Measurements from ENCODE around the gene PMPCA. TPM values are rescaled to one million over a fixed set of nuclear protein-coding genes. Genes with fewer than 3 reads are reported as not detected.

Gene PMPCA
- total and polyA plus RNA-seq, 2 experiments from 2014 or later: 61.3 to 88.2 TPM

DNA sequence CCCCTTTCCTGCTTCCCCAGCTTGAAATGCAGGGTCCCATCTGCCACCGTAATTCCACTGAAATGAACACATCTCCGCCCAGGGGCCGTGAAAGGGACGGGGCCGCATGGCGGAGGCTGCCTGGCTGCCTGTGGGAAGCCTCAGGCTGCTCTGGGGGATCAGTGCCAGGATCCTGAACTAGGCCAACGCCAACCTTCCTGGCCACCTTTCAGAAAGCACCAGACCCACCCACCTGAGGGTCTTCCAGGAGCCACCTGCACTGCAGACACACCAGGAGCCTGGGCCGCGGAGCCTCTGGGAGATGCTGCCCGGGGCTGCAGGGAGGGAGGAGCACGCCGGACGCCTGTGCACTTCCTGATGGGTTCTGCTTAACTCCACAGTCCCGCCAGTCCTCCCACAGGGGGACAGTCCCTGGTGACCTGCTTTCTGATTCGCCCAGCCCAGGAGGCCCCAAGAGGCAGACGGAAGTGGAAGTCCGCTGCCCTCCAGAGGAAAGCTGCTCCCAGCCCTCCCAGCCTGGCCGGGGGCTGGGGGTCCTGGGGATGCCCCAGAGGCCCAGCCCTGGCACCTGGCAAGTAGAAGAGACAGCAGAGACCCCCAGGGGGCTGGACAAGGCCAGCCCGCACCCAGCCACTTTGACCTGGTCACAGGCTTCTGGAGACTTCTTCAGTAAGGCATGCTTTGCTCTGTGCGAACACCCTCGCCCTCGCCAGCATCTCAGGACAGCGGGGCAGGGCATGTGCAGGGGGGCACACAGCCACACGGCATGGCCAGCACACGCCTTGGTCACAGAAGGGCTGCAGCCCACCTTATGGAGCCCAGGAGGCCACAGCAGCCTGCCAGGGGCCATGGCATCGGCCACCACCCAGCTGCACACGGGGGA lies 36.9 kb upstream of the PMPCA start, which contains the start of gene CARD9 (continued):
- TF ChIP-seq ZNF462 (CRISPR knock-in tag; IDR thresholded peaks at IDR 0.05): no peak
- no peak for TF ChIP-seq STAT1 (IDR thresholded peaks at IDR 0.05; ENCODE audit: unreplicated experiment)
- no peak for TF ChIP-seq NANOG (IDR thresholded peaks at IDR 0.05; ENCODE audit: borderline replicate concordance)
- no peak for TF ChIP-seq CREB1 (CRISPR knock-in tag; IDR thresholded peaks at IDR 0.05; ENCODE audit: low read depth)
- no peak for TF ChIP-seq CTCF (conservative IDR thresholded peaks at IDR 0.05; ENCODE audit: low read depth in 2 of 2)
- no peak for TF ChIP-seq EZH2 (IDR thresholded peaks at IDR 0.05; ENCODE audit: low read depth, unreplicated experiment)
- TF ChIP-seq, protein P1, sequence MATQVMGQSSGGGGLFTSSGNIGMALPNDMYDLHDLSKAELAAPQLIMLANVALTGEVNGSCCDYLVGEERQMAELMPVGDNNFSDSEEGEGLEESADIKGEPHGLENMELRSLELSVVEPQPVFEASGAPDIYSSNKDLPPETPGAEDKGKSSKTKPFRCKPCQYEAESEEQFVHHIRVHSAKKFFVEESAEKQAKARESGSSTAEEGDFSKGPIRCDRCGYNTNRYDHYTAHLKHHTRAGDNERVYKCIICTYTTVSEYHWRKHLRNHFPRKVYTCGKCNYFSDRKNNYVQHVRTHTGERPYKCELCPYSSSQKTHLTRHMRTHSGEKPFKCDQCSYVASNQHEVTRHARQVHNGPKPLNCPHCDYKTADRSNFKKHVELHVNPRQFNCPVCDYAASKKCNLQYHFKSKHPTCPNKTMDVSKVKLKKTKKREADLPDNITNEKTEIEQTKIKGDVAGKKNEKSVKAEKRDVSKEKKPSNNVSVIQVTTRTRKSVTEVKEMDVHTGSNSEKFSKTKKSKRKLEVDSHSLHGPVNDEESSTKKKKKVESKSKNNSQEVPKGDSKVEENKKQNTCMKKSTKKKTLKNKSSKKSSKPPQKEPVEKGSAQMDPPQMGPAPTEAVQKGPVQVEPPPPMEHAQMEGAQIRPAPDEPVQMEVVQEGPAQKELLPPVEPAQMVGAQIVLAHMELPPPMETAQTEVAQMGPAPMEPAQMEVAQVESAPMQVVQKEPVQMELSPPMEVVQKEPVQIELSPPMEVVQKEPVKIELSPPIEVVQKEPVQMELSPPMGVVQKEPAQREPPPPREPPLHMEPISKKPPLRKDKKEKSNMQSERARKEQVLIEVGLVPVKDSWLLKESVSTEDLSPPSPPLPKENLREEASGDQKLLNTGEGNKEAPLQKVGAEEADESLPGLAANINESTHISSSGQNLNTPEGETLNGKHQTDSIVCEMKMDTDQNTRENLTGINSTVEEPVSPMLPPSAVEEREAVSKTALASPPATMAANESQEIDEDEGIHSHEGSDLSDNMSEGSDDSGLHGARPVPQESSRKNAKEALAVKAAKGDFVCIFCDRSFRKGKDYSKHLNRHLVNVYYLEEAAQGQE (IDR thresholded peaks at IDR 0.05; ENCODE audit: unreplicated experiment): no peak
- no peak for TF ChIP-seq JUNB (IDR thresholded peaks at IDR 0.05; ENCODE audit: unreplicated experiment)
- no peak for TF ChIP-seq ZNF331 (CRISPR knock-in tag; IDR thresholded peaks at IDR 0.05; ENCODE audit: low read depth)
- no peak for TF ChIP-seq EZH2phosphoT487 (IDR thresholded peaks at IDR 0.05; ENCODE audit: unreplicated experiment)
- TF ChIP-seq, protein P2, sequence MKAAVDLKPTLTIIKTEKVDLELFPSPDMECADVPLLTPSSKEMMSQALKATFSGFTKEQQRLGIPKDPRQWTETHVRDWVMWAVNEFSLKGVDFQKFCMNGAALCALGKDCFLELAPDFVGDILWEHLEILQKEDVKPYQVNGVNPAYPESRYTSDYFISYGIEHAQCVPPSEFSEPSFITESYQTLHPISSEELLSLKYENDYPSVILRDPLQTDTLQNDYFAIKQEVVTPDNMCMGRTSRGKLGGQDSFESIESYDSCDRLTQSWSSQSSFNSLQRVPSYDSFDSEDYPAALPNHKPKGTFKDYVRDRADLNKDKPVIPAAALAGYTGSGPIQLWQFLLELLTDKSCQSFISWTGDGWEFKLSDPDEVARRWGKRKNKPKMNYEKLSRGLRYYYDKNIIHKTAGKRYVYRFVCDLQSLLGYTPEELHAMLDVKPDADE (IDR thresholded peaks at IDR 0.05): no peak
- no peak for TF ChIP-seq ZNF114 (CRISPR knock-in tag; IDR thresholded peaks at IDR 0.05)
- TF ChIP-seq POLR2AphosphoS5 (IDR thresholded peaks at IDR 0.05; ENCODE audit: low read depth): no peak

Measured in GM23338 (cell line).